Testis (tissue), 2 donors: ENCODE data around the gene CUBN.

Experiments
- POLR2A ChIP-seq: fragments of 450-650 bp; IDR thresholded peaks from one replicate; pipeline ENCODE4 v1.6.1; 2017; ENCODE audit warnings: antibody characterized with exemption, mild to moderate bottlenecking, moderate library complexity
- TF ChIP-seq, protein P1 (sequence below), 3 experiments: fragments of 450-650 bp in 2 of 3; fragments of 200-600 bp in 1 of 3; sonication (generic) in 1 of 3; IDR thresholded peaks; one replicate each; pipeline ENCODE4 v1.5.1; 2016 to 2019; ENCODE audit warnings: antibody characterized with exemption in 3 of 3, mild to moderate bottlenecking in 2 of 3, moderate library complexity in 1 of 3

GRCh38 chr10:17026686-17027485, 102.7 kb downstream of the CUBN start:
- TF ChIP-seq, protein P1, sequence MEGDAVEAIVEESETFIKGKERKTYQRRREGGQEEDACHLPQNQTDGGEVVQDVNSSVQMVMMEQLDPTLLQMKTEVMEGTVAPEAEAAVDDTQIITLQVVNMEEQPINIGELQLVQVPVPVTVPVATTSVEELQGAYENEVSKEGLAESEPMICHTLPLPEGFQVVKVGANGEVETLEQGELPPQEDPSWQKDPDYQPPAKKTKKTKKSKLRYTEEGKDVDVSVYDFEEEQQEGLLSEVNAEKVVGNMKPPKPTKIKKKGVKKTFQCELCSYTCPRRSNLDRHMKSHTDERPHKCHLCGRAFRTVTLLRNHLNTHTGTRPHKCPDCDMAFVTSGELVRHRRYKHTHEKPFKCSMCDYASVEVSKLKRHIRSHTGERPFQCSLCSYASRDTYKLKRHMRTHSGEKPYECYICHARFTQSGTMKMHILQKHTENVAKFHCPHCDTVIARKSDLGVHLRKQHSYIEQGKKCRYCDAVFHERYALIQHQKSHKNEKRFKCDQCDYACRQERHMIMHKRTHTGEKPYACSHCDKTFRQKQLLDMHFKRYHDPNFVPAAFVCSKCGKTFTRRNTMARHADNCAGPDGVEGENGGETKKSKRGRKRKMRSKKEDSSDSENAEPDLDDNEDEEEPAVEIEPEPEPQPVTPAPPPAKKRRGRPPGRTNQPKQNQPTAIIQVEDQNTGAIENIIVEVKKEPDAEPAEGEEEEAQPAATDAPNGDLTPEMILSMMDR (IDR thresholded peaks at IDR 0.05): no peak
- TF ChIP-seq POLR2A: no peak
